Hepatocyte (in vitro differentiated cells): ENCODE data around the gene NLRP8. TPM values are rescaled to one million over a fixed set of nuclear protein-coding genes. Genes with fewer than 3 reads are reported as not detected.
"Not testable (repeated sequence)": the region's sequence is repeated elsewhere in the genome, so short reads cannot be mapped to it uniquely, and the experiment has no call there.

ENCODE experiments used
- DNase-seq: peaks from one replicate; pipeline ENCODE4 v3.0.0-alpha.2; 2016; ENCODE audit warnings: low spot score
- H2AFZ ChIP-seq: fragments of 200-600 bp; sonication (generic); 2 replicates; pipeline ENCODE4 v1.6.0; 2016; ENCODE audit warnings: antibody characterized with exemption, mild to moderate bottlenecking
- H3K27ac ChIP-seq: fragments of 200-600 bp; sonication (generic); 2 replicates; pipeline ENCODE4 v1.5.1; 2016; ENCODE audit warnings: mild to moderate bottlenecking
- H3K27me3 ChIP-seq: fragments of 200-600 bp; sonication (generic); 2 replicates; pipeline ENCODE4 v1.6.1; 2016
- H3K36me3 ChIP-seq: fragments of 200-600 bp; sonication (generic); replicated peaks from 2 replicates; pipeline ENCODE4 v1.5.1; 2016; ENCODE audit warnings: low read depth; ENCODE audit not compliant: insufficient read depth
- H3K4me1 ChIP-seq: fragments of 200-600 bp; sonication (generic); 2 replicates; pipeline ENCODE4 v1.5.1; 2016; ENCODE audit warnings: mild to moderate bottlenecking, moderate library complexity; ENCODE audit not compliant: insufficient read depth
- H3K4me2 ChIP-seq: fragments of 200-600 bp; sonication (generic); 2 replicates; pipeline ENCODE4 v1.6.0; 2016
- H3K4me3 ChIP-seq: fragments of 200-600 bp; sonication (generic); 2 replicates; pipeline ENCODE4 v1.5.1; 2016; ENCODE audit warnings: mild to moderate bottlenecking
- H3K79me2 ChIP-seq: fragments of 200-600 bp; sonication (generic); 2 replicates; pipeline ENCODE4 v1.6.0; 2017; ENCODE audit warnings: mild to moderate bottlenecking
- H3K9me2 ChIP-seq: fragments of 200-600 bp; sonication (generic); replicated peaks from 2 replicates; pipeline ENCODE4 v1.6.0; 2017; ENCODE audit warnings: mild to moderate bottlenecking; ENCODE audit not compliant: insufficient read depth
- H3K9me3 ChIP-seq: fragments of 200-600 bp; sonication (generic); 2 replicates; pipeline ENCODE4 v1.5.1; 2016; ENCODE audit warnings: low read depth, mild to moderate bottlenecking
- H4K20me1 ChIP-seq: fragments of 200-600 bp; sonication (generic); 2 replicates; pipeline ENCODE4 v1.6.0; 2016; ENCODE audit warnings: mild to moderate bottlenecking; ENCODE audit not compliant: insufficient read depth, poor library complexity, severe bottlenecking
- EZH2 ChIP-seq: fragments of 200-600 bp; sonication (generic); IDR thresholded peaks from 2 replicates; pipeline ENCODE4 v1.6.1; 2016; ENCODE audit warnings: antibody characterized with exemption, mild to moderate bottlenecking, borderline replicate concordance
- EZH2phosphoT487 ChIP-seq: fragments of 200-600 bp; sonication (generic); IDR thresholded peaks from one replicate; pipeline ENCODE4 v1.6.1; 2018; ENCODE audit warnings: antibody characterized with exemption, mild to moderate bottlenecking, low read depth, moderate library complexity; ENCODE audit not compliant: unreplicated experiment, severe bottlenecking
- WGBS: methylation state at CpG from one replicate; pipeline ENCODE4 v1.1.6; 2016; ENCODE audit warnings: low lambda C conversion rate; ENCODE audit errors: missing lambda C conversion rate; 5-methylcytosine and 5-hydroxymethylcytosine counted together
- polyA plus RNA-seq: library from polyadenylated mRNA; unstranded; fragments of >200 nt; fragmentation: Nextera tagmentation; extraction: Ambion mirVana; gene quantifications from 2 replicates; pipeline ENCODE4 v1.2.1, GENCODE V29; 2016
- total RNA-seq: library from RNA; depleted of rRNA; stranded (reverse); fragments of >200 nt; gene quantifications from 2 replicates; pipeline ENCODE4 v1.2.3, GENCODE V29; 2014
- TF ChIP-seq, protein P1 (sequence below): fragments of 200-600 bp; sonication (generic); IDR thresholded peaks from 2 replicates; pipeline ENCODE4 v1.5.1; 2016; ENCODE audit warnings: antibody characterized with exemption, mild to moderate bottlenecking; ENCODE audit not compliant: poor library complexity

NLRP8 gene
- total and polyA plus RNA-seq, 2 experiments from 2014 or later = not detected

DNA sequence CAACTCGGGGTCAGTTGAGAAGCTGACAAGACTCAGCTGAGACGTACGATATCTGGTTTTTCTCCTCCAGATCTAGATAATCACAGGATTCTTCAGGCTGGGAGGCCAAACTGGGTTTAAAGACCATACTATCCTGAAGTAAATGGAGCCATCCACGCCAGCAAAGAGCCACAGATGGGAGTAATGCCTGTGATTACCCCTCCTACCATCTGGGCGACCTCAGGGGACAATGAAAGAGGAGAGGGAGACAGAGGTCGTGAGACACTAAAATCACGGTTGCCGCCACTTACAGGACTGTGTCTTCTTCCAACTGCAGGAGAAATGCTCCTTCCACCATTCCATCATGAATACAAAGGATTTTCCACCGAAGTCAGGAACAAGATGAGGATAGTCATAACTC, 12.4 kb upstream of the NLRP8 start:
- no peak overlapping the region for H3K4me2 ChIP-seq
- no peaks in the 10 kb centered on the region for H3K4me1 ChIP-seq
- no peak overlapping the region for H2AFZ ChIP-seq
- DNase-seq = no peak
- TF ChIP-seq, protein P1, sequence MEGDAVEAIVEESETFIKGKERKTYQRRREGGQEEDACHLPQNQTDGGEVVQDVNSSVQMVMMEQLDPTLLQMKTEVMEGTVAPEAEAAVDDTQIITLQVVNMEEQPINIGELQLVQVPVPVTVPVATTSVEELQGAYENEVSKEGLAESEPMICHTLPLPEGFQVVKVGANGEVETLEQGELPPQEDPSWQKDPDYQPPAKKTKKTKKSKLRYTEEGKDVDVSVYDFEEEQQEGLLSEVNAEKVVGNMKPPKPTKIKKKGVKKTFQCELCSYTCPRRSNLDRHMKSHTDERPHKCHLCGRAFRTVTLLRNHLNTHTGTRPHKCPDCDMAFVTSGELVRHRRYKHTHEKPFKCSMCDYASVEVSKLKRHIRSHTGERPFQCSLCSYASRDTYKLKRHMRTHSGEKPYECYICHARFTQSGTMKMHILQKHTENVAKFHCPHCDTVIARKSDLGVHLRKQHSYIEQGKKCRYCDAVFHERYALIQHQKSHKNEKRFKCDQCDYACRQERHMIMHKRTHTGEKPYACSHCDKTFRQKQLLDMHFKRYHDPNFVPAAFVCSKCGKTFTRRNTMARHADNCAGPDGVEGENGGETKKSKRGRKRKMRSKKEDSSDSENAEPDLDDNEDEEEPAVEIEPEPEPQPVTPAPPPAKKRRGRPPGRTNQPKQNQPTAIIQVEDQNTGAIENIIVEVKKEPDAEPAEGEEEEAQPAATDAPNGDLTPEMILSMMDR = no peak
- TF ChIP-seq EZH2phosphoT487 (no peak), EZH2 (no peak)
- no peaks in the 10 kb centered on the region for H3K9me2 ChIP-seq
- no peaks in the 10 kb centered on the region for H3K36me3 ChIP-seq
- no peak overlapping the region for H3K27ac ChIP-seq
- no peaks in the 10 kb centered on the region for H4K20me1 ChIP-seq
- no peaks in the 10 kb centered on the region for H3K79me2 ChIP-seq
- H3K4me3 ChIP-seq = no peak overlapping the region
- WGBS = 75% methylated on average over 9 of the region's 9 CpGs
- H3K9me3 ChIP-seq = no peaks in the 10 kb centered on the region
- H3K27me3 ChIP-seq = no peaks in the 10 kb centered on the region

DNA sequence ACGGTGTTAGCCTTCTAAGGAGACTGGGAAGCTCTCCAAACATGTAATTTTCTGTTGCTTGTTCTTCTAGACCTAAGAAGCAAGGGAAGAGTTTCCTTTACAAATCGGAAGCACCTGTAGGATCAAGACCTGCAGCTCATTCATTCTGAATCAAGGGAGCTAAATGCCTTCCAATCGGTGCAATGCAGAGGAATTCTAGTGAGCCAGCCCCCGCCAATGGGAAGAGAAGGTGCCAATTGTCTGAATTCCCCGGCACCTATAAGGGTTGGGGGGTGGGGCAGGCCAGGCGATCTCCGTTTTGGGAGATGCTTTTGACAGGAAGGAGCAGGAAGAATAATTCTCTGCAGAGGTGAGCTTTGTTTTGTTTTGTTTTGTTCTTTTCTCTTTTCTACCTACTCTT, 8.4 kb upstream of the NLRP8 start:
- Histone ChIP-seq H3K27ac (no peak overlapping the region), H4K20me1 (no peaks in the 10 kb centered on the region), H3K9me2 (no peaks in the 10 kb centered on the region), H3K4me2 (no peak overlapping the region), H3K36me3 (no peaks in the 10 kb centered on the region), H3K79me2 (no peaks in the 10 kb centered on the region), H3K9me3 (no peaks in the 10 kb centered on the region), H2AFZ (no peak overlapping the region), H3K4me3 (no peak overlapping the region), H3K27me3 (no peaks in the 10 kb centered on the region), H3K4me1 (no peaks in the 10 kb centered on the region)
- no peak for TF ChIP-seq EZH2phosphoT487
- TF ChIP-seq EZH2 = no peak
- TF ChIP-seq, protein P1 = no peak
- 66% methylated on average over 7 of the region's 7 CpGs for WGBS
- no peak for DNase-seq

DNA sequence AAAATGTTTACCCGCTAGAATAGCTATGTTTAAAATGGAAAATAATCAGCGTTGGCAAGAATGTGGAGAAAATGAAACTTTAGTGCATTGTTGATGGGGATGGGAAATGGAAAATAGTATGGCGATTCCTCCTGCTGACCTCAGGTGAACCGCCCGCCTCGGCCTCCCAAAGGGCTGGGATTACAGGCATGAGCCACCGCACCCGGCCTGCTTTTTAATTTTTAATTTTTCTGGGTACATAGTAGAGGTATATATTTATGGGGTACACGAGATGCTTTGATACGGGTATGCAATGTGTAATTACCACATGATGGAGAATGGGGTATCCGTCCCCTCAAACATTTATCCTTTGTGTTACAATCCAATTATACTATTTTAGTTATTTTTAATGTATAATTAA, 7.3 kb upstream of the NLRP8 start:
- Histone ChIP-seq H3K4me1 (no peaks in the 10 kb centered on the region), H3K4me3 (no peak overlapping the region), H3K4me2 (no peak overlapping the region), H3K27ac (no peak overlapping the region), H3K9me3 (no peaks in the 10 kb centered on the region), H3K27me3 (no peaks in the 10 kb centered on the region), H3K9me2 (no peaks in the 10 kb centered on the region), H2AFZ (no peak overlapping the region), H3K79me2 (no peaks in the 10 kb centered on the region), H4K20me1 (no peaks in the 10 kb centered on the region), H3K36me3 (no peaks in the 10 kb centered on the region)
- WGBS = 89% methylated on average over 11 of the region's 11 CpGs
- DNase-seq = no peak
- TF ChIP-seq EZH2 (no peak), EZH2phosphoT487 (no peak)
- TF ChIP-seq, protein P1 = no peak

DNA sequence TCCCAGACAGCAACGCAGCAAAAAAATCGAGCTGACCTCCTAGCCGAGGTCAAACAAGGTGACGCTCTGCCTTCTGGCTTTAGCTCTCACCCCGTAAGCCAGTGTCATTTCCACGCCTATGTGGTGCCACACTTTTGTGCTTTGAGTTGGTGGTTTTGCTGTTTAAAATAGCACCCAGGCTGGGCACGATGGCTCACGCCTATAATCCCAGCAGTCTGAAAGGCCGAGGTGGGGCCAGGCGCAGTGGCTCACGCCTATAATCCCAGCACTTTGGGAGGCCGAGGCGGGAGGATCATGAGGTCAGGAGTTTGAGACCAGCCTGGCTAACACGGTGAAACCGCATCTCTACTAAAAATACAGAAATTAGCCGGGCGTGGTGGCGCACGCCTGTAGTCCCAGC, 2.9 kb downstream of the NLRP8 start:
- not testable (repeated sequence) for H3K4me3 ChIP-seq, H3K9me3 ChIP-seq, H3K4me1 ChIP-seq, H4K20me1 ChIP-seq, H3K79me2 ChIP-seq, H3K9me2 ChIP-seq, H2AFZ ChIP-seq, H3K4me2 ChIP-seq, H3K27ac ChIP-seq, H3K27me3 ChIP-seq, DNase-seq, H3K36me3 ChIP-seq
- 86% methylated on average over 18 of the region's 19 CpGs for WGBS
